ENCODE data around the gene ADCY7.

GRCh38 chr16:50303605-50304466 is 37.5 kb downstream of the ADCY7 start:
- no peak for TF ChIP-seq CTCF (conservative IDR thresholded peaks at IDR 0.05 in 1 of 2, IDR thresholded peaks at IDR 0.05 in 1 of 2; ENCODE audit: low read depth in 1 of 2, low read length in 2 of 2)
- no peak for TF ChIP-seq EZH2 (IDR thresholded peaks at IDR 0.05; ENCODE audit: low read length, missing control alignments)
